HG03064 (cell line): ENCODE results near the gene OR2V1.

Experiments
- ATAC-seq: cut with Tn5 transposase; IDR thresholded peaks from one replicate; pipeline ENCODE4 v1.9.1; 2021; ENCODE audit warnings: low read depth; ENCODE audit not compliant: unreplicated experiment

OR2V1 gene

DNA sequence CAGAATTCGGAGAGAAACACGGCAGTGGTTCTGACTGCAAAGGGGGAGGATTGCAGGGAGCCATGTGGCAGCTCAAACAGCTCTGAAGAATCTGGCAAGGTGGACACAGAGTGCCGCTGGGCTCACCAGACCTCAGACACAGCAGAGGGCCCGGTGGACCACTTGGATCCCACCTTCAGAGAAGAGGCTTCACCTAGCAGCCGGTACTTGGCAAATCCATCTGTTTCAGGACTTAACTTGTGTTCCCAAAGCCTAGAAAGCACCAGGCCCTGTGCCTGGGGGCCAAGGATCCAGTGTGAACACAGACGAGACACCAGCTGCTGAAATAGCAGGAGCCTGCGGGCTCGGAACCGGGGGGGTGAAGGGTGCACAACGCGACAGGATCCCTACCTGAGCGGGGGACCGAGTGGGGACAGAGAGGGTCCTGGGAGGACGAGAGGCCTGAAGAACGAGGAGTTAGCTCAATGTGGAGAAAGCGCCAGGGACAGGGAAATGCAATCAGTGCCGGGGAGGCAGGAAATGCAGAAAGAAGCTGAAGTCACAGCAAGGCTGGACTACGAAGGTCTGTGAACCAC is 46.3 kb downstream of the OR2V1 start:
- ATAC-seq: no peak

DNA sequence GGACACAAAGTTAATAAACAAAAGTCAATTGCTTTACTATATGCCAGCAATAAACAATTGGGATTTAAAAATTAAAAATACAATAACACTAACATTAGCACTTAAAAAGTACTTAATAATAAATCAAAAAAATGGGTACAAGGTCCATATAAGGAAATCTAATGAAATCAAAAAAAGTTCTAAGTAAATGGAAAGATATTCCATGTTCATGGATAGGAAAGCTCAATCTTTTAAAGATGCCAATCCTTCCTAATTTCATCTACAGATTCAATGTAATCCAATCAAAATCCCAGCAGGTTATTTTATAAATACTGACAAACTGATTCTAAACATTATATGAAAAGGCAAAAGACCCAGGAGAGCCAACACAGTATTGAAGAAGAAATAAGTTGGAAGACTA is 49.0 kb downstream of the OR2V1 start:
- no peak for ATAC-seq

DNA sequence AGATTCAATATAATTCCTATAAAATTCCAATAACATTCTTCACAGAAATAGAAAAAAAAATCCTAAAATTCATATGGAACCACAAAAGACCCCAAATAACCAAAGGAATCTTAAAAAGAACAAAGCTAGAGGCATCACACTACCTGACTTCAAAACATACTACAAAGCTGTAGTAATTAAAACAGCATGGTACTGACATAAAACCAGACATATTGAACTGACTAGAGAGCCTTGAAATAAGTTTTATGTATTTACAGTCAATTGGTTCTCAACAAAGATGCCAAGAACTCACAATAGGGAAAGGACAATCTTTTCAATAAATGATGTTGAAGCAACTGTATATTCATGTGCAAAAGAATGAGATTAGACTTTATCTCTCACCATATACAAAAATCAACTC is 54.0 kb downstream of the OR2V1 start:
- ATAC-seq: no peak
